ENCODE results near the gene TRIM44.

GRCh38 chr11:35654711-35655110 lies 7.9 kb upstream of the TRIM44 start:
- TF ChIP-seq CTCF (optimal IDR thresholded peaks at IDR 0.05 in 1 of 3, IDR thresholded peaks at IDR 0.05 in 1 of 3, conservative IDR thresholded peaks at IDR 0.05 in 1 of 3; ENCODE audit: extremely low read depth in 1 of 3, insufficient read depth in 2 of 3, low read length in 3 of 3) = no peak
- no peak for TF ChIP-seq EZH2 (IDR thresholded peaks at IDR 0.05; ENCODE audit: low read length)
